ENCODE data around the gene KLHL18.

The KLHL18 gene

GRCh38 chr3:47270526-47270925 is 12.2 kb upstream of the KLHL18 start:
- no peaks in the 10 kb centered on the region for H3K27me3 ChIP-seq (ENCODE audit: control insufficient read depth, insufficient read depth, low read length)
- no peak overlapping the region for H3K9ac ChIP-seq
- TF ChIP-seq, protein P1, sequence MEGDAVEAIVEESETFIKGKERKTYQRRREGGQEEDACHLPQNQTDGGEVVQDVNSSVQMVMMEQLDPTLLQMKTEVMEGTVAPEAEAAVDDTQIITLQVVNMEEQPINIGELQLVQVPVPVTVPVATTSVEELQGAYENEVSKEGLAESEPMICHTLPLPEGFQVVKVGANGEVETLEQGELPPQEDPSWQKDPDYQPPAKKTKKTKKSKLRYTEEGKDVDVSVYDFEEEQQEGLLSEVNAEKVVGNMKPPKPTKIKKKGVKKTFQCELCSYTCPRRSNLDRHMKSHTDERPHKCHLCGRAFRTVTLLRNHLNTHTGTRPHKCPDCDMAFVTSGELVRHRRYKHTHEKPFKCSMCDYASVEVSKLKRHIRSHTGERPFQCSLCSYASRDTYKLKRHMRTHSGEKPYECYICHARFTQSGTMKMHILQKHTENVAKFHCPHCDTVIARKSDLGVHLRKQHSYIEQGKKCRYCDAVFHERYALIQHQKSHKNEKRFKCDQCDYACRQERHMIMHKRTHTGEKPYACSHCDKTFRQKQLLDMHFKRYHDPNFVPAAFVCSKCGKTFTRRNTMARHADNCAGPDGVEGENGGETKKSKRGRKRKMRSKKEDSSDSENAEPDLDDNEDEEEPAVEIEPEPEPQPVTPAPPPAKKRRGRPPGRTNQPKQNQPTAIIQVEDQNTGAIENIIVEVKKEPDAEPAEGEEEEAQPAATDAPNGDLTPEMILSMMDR (IDR thresholded peaks at IDR 0.05) = no peak

GRCh38 chr3:47273564-47273963 is 9.2 kb upstream of the KLHL18 start:
- H3K79me2 ChIP-seq = no peaks in the 10 kb centered on the region
- no peak overlapping the region for H3K4me2 ChIP-seq (ENCODE audit: low read length)
- no peak overlapping the region for H3K4me3 ChIP-seq (ENCODE audit: low read depth, low read length)
- no peaks in the 10 kb centered on the region for H3K36me3 ChIP-seq (ENCODE audit: control insufficient read depth, insufficient read depth, low read length)
- H2AFZ ChIP-seq = no peak overlapping the region
- H3K27ac ChIP-seq = no peak overlapping the region
- TF ChIP-seq, protein P1 (IDR thresholded peaks at IDR 0.05) = no peak
- H3K9me3 ChIP-seq (ENCODE audit: control insufficient read depth, low read length) = no peaks in the 10 kb centered on the region
- H3K27me3 ChIP-seq (ENCODE audit: control insufficient read depth, insufficient read depth, low read length) = no peaks in the 10 kb centered on the region
- H3K4me1 ChIP-seq = no peaks in the 10 kb centered on the region
- no peak overlapping the region for H3K9ac ChIP-seq

More at GRCh38 chr3:47270526-47270925, 12.2 kb upstream of the KLHL18 start:
- H3K4me3 ChIP-seq (ENCODE audit: low read depth, low read length) = no peak overlapping the region
- no peaks in the 10 kb centered on the region for H3K36me3 ChIP-seq (ENCODE audit: control insufficient read depth, insufficient read depth, low read length)
- no peaks in the 10 kb centered on the region for H3K79me2 ChIP-seq
- H3K9me3 ChIP-seq (ENCODE audit: control insufficient read depth, low read length) = no peaks in the 10 kb centered on the region
- no peak overlapping the region for H2AFZ ChIP-seq
- no peak overlapping the region for H3K27ac ChIP-seq
- no peak overlapping the region for H3K4me2 ChIP-seq (ENCODE audit: low read length)
- H3K4me1 ChIP-seq = no peaks in the 10 kb centered on the region

DNA sequence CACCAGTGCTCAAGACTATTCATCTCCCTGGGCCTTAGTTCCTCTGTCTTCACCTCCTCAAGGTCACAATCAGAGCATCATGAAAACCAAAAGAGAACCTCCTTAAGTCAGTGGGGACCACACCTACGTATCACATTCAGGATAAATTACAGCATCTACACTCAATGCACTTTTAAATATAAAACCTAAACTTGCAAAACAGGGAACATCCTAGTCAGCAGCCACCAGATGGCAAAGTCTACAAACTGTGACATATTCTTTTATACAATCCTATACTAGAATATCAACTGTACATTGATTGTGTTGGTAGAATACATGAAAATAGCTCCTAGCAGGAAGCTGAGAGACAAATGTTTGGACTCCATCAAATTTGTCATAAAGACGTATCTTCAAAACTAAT is 8.1 kb upstream of the KLHL18 start:
- Histone ChIP-seq H3K4me3 (ENCODE audit: low read depth, low read length) (no peak overlapping the region), H3K79me2 (no peaks in the 10 kb centered on the region), H3K27me3 (ENCODE audit: control insufficient read depth, insufficient read depth, low read length) (no peaks in the 10 kb centered on the region), H2AFZ (no peak overlapping the region), H3K9ac (no peak overlapping the region), H3K9me3 (ENCODE audit: control insufficient read depth, low read length) (no peaks in the 10 kb centered on the region), H3K4me2 (ENCODE audit: low read length) (no peak overlapping the region), H3K4me1 (no peaks in the 10 kb centered on the region), H3K27ac (no peak overlapping the region), H3K36me3 (ENCODE audit: control insufficient read depth, insufficient read depth, low read length) (no peaks in the 10 kb centered on the region)
- TF ChIP-seq, protein P1 (IDR thresholded peaks at IDR 0.05) = no peak

DNA sequence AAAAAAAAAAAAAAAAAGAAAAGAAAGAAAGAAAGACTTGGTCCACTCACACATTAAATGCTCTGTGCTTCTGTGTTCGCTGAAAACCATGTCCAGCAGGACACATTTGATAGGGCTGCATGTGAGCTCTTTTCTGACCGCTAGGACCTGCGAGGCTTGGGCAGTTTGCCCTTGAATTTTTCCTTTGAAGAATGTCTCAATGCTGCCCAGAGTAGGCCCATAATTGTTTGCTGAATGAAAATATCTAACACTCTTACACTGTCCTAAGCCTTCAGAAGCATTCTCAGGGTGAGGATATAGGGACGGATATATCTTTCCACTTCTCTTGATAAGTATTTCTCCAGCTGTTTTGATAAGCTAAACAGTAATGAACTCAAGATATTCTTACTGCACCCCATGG is 6.2 kb upstream of the KLHL18 start:
- no peaks in the 10 kb centered on the region for H3K9me3 ChIP-seq (ENCODE audit: control insufficient read depth, low read length)
- H3K4me1 ChIP-seq = no peaks in the 10 kb centered on the region
- no peak overlapping the region for H3K27ac ChIP-seq
- H2AFZ ChIP-seq = no peak overlapping the region
- no peak overlapping the region for H3K4me2 ChIP-seq (ENCODE audit: low read length)
- no peak overlapping the region for H3K4me3 ChIP-seq (ENCODE audit: low read depth, low read length)
- no peaks in the 10 kb centered on the region for H3K27me3 ChIP-seq (ENCODE audit: control insufficient read depth, insufficient read depth, low read length)
- H3K9ac ChIP-seq = no peak overlapping the region
- peaks cover 7% of the 10 kb centered on the region for H3K79me2 ChIP-seq
- TF ChIP-seq, protein P1 (IDR thresholded peaks at IDR 0.05) = no peak
- H3K36me3 ChIP-seq (ENCODE audit: control insufficient read depth, insufficient read depth, low read length) = no peaks in the 10 kb centered on the region

DNA sequence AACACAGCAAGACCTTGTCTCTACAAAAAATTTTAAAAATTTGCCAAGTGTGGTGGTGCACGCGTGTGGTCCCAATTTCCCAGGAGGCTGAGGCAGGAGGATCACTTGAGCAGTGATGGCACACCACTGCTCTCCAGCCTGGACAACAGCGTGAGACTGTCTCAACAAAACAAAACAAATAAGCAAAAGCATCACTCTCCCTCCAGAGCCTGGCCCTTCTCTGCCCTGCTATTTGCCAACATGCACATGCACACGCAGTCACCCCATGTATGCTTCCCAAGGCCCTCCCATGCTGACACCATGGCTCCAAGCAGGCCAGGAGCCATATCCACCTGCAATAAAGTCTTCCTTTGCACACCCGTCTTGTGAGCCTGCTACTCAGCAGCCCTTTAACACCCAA is 2.2 kb upstream of the KLHL18 start:
- no peaks in the 10 kb centered on the region for H3K27me3 ChIP-seq (ENCODE audit: control insufficient read depth, insufficient read depth, low read length)
- no peak overlapping the region for H3K4me3 ChIP-seq (ENCODE audit: low read depth, low read length)
- peaks cover 27% of the 10 kb centered on the region for H3K79me2 ChIP-seq
- TF ChIP-seq, protein P1 (IDR thresholded peaks at IDR 0.05) = no peak
- H3K9me3 ChIP-seq (ENCODE audit: control insufficient read depth, low read length) = no peaks in the 10 kb centered on the region
- H2AFZ ChIP-seq = no peak overlapping the region
- no peak overlapping the region for H3K9ac ChIP-seq
- no peaks in the 10 kb centered on the region for H3K36me3 ChIP-seq (ENCODE audit: control insufficient read depth, insufficient read depth, low read length)
- H3K4me2 ChIP-seq (ENCODE audit: low read length) = no peak overlapping the region
- H3K4me1 ChIP-seq = peaks cover 6% of the 10 kb centered on the region
- no peak overlapping the region for H3K27ac ChIP-seq
